LNCaP clone FGC (cell line): ENCODE measurements around the gene ITPKC.

Experiments used
- DNase-seq: peaks from one replicate; pipeline ENCODE4 v3.0.0-alpha.2; 2011; ENCODE audit warnings: low read depth
- H3K4me3 ChIP-seq: 2 replicates; pipeline ENCODE4 v1.5.1; 2011; ENCODE audit warnings: mild to moderate bottlenecking, low read depth, low read length, control low read depth
- CTCF ChIP-seq: IDR thresholded peaks from 2 replicates; pipeline ENCODE4 v1.5.1; 2012; ENCODE audit warnings: mild to moderate bottlenecking; ENCODE audit not compliant: control insufficient read depth, insufficient read depth; ENCODE audit errors: extremely low read depth

The ITPKC gene

GRCh38 chr19:40703029-40703755 is 13.7 kb upstream of the ITPKC start:
- TF ChIP-seq CTCF: no peak
- no peak overlapping the region for H3K4me3 ChIP-seq
- DNase-seq: no peak

- no peak for DNase-seq
These were observed 12.2 kb upstream of the ITPKC start for GRCh38 chr19:40704491-40705361.

GRCh38 chr19:40705362-40705651 is 11.6 kb upstream of the ITPKC start:
- no peak for TF ChIP-seq CTCF
- H3K4me3 ChIP-seq: no peak overlapping the region
- DNase-seq: no peak

More at GRCh38 chr19:40704491-40705361, 12.2 kb upstream of the ITPKC start:
- no peak overlapping the region for H3K4me3 ChIP-seq
- no peak for TF ChIP-seq CTCF

GRCh38 chr19:40705950-40706619 is 10.8 kb upstream of the ITPKC start:
- no peak for TF ChIP-seq CTCF

GRCh38 chr19:40707615-40708014 is 9.3 kb upstream of the ITPKC start:
- H3K4me3 ChIP-seq: no peak overlapping the region
- no peak for DNase-seq
- TF ChIP-seq CTCF: no peak

More at GRCh38 chr19:40705950-40706619, 10.8 kb upstream of the ITPKC start:
- H3K4me3 ChIP-seq: no peak overlapping the region
- no peak for DNase-seq

- no peak for DNase-seq
- H3K4me3 ChIP-seq: no peak overlapping the region
- TF ChIP-seq CTCF: no peak
These were observed 7.1 kb upstream of the ITPKC start for GRCh38 chr19:40709817-40710216.
